HS-27A (cell line): Measurements from ENCODE around the gene IL2RG.

ENCODE experiments used
- DNase-seq: peaks from one replicate; pipeline ENCODE4 v3.0.0-alpha.2; 2012; ENCODE audit warnings: low read depth, missing footprints

Gene IL2RG

DNA sequence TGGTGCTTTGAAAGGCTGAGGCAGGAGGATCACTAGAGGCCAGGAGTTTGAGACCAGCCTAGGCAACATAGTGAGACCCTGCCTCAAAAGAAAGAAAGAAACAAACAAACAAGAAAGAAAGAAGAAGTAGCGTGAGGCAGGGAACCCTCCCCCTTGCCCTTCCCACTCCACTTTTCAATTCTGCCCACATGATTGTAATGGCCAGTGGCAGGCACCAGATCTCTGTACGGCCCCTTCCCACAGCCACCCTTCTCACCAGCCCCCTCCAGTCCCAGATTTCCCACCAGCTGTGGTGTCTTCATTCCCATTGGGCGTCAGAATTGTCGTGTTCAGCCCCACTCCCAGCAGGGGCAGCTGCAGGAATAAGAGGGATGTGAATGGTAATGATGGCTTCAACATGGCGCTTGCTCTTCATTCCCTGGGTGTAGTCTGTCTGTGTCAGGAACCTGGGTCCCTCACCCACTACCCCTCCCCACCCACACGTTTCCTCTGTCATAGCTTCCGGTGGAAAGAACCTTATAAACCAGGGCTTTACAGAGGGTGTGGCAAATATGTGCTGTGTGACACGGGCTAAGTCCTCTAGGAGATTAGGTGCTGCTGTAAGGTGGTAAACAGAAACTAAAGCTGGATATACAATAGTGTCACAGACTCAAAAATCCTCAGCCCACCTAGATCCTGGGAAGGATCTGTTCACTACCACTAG lies at the start of gene IL2RG:
Gene IL2RG (minus strand): TSS at position 437 of the 703 bp plus-strand sequence. CDS start 38 bp downstream, at position 399.
- DNase-seq: no peak

DNA sequence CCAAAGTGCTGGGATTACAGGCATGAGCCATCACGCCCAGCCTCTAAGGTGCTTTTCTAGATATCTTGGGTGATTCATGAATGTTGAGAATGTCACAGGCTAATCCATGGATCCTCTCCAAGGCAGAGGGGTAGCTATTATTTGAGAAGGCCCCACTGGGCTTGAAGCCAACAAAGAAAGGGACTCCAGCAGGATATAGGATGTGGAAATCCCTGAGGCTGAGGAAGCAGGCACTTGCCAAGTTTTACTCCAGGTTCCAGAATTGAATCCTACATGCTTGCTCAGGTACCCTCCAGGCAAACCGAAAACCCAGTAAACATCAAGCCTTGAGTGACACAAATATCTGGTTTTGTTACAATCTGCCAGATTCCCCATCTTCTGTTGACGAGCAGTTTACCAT lies 49.1 kb upstream of the IL2RG start:
- no peak for DNase-seq

DNA sequence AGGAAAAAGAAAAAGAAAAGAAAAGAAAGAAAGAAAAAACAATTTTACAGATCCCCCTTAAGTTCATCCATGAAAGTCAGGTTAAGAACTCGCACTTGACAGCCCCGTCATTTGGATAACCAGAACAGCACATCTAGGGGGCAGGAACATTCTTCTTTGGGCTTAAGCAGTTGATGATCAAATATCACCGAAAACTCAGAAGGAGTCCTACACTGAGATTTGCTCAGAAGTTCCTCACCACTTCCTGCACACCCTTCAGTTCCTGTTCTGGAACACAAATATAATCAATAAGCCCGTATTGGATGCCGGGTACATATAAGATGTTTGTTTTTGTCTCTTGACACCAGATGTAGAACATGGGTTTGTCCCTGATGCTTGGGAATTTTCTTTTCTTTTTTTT lies 48.0 kb upstream of the IL2RG start:
- DNase-seq: no peak

DNA sequence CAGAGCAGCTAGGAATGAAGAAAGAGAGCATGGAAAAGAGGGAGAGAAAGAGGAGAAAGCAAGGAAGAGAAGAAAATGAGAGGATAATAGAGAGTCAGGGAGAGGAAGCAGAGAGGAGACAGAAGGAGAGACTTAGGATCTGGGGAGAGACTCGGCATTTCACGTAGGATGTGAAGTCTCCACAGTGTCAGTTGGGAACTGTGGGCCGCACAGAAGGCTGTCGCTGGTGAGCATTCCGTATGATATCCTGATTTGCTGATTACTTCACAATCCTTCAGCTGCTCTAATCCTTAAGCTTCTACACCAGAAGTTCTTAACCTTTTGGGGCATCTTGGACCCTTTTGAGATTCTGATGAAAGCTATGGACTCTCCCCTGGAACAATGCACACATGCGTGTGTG lies 47.2 kb upstream of the IL2RG start:
- no peak for DNase-seq

DNA sequence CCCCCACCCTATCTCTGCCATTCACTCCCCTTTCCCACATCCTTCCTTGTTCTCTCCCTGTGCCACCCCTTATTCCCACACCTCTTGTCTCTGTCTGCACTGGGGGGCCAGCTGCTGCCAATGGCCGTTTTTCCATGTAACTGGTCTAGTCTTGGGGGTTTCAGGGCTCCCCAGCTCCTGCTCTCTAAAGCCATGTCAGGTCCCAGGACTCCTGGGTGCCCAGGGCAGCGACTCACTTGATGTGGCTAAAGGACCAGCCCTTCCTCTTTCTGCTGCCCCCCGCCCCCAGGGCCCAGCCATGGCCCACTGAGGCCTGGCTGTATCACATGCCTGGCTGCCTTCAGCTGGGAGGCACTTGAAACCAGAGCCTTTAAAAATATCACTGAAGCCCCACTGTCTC lies 43.3 kb upstream of the IL2RG start:
- DNase-seq: no peak

DNA sequence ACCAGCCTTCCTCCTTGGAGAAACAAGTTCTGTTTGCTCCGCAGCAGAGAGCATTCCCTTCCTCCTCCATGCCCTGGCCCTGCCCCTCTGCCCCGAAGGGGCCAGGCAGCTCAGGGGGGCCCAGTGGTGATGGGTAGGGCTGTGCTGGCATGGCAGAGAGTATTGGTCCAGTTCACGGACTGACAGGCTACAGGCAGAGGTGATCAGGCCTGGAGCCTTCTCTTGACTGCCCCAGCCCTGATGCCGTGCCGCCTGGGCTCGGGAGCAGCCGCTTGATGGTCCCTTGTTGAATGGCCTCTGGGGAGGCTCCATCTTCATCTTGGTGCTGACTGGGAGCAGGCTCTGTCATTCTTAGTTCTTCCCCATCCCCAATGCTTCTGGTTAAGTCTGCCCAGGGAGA lies 42.8 kb upstream of the IL2RG start:
- no peak for DNase-seq

DNA sequence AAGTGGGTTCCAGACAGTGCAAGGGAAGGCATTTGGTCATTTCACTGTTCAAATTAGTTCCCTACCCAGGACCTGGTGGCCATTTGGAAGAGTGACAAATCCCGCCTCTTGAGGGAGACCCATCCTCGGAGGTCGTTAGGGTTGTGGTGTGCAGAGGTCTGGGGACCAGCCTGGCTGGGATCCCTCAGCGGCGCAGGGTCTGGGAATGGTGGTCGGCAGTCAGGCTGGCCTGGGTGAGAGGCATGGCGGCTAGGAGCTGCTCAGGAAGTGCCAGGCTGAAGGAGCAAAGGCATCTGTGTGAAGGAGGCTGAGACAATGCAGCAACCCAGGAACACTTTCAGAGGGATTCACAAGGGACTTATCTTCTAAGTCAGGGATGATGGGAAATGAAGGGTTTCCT lies 40.0 kb upstream of the IL2RG start:
- no peak for DNase-seq

DNA sequence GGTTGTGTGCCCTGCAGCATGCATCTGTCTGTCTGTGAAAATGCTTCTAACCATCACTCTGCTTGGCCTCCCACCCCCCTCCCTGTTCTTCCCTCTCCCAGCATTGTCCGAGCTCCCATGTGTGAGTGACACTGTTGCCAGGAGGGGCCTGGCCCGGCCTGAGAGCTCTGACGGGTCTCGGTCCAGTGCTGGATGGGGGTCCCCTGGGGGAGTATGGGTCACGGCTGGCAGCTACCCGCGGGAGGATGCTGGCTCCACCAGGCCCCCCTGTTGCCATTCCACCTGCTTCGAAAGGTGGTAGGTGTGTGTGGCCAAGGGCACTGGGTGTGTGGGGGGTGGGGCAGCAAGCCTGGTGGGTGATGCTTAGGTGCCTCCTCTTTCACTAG lies 36.9 kb upstream of the IL2RG start:
- DNase-seq: no peak

DNA sequence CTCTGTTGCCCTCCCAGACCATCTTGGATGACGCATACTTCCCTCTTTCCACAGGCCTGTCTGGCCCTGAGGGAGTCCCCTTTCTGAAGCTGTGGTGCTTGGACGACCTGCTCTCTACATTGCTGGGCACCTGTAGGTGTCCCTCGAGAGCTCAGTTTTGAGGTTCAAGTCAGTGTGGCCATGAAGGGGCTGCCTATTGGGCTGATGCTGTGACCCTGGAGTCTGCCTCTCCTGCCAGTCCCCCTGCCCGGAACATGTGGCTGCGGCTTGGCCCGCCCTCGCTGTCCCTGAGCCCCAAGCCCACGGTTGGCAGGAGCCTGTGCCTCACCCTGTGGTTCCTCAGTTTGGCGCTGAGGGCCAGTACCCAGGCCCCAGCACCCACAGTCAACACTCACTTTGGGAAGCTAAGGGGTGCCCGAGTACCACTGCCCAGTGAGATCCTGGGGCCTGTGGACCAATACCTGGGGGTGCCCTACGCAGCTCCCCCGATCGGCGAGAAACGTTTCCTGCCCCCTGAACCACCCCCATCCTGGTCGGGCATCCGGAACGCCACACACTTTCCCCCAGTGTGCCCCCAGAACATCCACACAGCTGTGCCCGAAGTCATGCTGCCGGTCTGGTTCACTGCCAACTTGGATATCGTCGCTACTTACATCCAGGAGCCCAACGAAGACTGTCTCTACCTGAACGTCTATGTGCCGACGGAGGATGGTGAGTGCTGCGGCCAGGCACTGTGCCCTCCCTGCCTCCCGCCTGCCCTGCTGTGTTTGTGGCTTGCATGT lies 36.3 kb upstream of the IL2RG start:
- DNase-seq: no peak

DNA sequence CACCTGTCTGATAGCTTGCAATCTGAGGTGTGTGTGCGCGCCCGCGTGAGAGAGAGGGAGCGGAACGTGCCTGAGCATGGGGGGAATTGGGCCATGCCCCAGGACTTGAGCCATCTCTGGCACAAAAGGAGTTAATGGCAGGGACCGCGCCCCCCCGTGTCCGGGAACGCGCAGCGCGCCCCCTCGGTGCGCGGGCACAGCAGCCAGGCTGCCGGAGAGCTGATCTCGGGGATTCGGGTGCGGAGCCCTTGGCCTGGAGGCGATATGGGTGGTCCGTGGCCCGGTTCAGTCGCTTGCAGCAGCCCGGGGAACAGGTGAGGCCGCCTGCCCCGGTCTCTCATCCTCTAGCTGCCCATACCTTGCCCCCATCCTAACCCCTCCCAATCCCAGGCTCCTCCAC lies 33.3 kb upstream of the IL2RG start, which contains the start of gene NLGN3:
Gene NLGN3 (plus strand): TSS at position 191 of the 400 bp plus-strand sequence. CDS start 2,909 bp downstream, outside the sequence.
- no peak for DNase-seq

DNA sequence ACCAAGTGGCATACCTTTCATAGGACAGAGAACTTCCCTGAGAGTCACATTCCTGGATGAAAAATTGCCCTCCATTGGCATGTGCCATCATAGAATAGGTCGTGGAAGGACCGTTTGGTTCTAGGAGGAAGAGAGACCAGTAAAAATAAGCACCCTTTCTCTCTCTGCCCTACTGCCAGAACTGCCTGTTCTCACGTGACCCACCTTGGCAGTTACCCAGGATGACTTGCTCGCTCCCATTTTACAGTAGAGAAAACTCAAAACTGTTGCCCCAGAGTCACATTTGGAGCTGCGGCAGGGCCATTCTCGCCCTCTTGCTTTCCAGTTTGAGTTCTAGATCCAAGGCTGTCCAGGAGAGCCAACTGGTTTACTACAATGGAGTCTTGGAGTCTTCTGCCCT lies 32.1 kb upstream of the IL2RG start:
- DNase-seq: no peak

DNA sequence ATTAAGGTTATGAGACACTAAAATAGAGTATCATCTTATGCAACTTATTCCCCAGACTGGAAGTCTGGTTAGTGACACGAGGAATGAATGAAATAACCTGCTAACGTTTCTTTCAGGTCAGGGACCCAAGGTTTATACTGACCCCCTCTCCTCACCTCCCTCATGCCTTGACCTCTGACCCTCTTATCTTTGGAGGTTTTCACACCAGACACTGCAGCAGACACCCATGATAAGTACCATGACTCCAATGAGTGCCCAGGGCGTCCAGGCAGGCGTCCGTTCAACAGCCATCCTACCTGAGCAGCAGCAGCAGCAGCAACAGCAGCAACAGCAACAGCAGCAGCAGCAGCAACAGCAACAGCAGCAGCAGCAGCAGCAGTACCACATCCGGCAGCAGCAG lies 29.1 kb upstream of the IL2RG start:
- no peak for DNase-seq

DNA sequence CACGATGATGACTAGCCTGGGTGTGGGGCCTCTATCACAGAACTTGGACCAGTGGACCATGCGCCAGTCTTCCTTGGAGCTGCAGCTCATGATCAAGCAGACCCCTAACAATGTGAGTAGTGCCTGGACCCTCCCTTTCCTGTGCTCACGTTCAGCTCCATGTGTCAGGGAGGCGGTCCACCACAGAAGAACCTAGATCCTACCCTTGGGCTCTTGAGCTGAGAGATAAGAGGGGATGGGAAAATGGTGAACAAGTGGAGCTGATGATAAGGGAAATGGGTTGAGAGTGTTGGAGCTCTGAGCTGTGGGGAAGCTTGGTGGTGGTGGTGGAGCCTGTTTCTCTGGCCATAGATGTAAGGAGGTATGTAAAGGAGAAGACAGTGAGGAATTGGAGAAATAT lies 20.1 kb upstream of the IL2RG start:
- no peak for DNase-seq

DNA sequence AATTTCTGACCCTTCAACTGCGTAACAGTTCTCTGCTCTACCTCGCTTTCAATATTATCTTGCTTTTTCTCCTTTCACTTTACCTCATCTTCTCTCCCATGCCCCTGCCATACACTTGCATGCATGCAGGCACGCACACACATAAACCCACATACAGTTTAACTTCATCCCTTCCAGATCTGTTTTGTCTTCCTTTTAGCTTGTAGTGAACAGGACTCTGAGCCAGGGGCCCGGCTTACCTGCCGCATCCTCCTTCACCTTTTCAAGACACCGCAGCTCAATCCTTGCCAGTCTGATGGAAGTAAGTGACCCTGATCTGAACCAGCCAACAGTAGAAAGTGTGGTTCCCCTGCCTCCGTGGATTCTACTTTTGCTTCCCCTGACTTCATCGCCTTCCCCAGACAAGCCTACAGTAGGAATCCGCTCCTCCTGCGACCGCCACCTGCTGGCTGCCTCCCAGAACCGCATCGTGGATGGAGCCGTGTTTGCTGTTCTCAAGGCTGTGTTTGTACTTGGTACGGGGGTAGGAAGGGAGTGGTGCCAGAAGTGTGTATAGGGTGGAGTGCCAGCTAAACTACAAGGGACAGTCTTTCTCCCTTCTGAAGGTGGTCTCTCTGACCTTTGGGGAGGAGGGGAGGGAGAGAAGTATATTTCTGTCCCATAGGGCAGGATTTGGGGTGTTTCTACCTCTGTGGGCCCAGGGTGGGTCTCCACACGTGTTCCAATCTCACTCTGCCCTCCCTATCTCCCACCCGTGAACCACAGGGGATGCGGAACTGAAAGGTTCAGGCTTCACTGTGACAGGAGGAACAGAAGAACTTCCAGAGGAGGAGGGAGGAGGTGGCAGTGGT lies 17.8 kb upstream of the IL2RG start:
- no peak for DNase-seq

DNA sequence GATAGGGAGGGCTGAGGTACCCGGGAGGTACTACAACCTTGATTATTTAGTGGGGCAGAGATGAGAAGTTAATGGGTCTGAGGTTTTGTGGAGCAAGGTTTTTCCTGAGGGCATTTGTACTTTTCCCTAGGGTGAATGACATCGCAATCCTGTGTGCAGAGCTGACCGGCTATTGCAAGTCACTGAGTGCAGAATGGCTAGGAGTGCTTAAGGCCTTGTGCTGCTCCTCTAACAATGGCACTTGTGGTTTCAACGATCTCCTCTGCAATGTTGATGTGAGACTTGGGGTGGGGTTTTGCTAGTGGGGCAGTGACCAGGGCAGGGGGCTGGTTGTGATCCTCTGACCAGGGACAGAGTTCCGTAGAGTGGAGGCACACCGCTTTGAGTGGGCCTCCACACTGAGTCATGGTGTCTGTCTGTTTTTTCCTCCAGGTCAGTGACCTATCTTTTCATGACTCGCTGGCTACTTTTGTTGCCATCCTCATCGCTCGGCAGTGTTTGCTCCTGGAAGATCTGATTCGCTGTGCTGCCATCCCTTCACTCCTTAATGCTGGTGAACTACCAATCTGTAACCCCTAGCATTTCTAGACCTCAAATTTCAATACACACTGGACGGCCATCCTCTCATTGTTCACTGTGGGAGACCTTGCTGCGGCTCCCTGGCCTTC lies 16.9 kb upstream of the IL2RG start:
- no peak for DNase-seq

DNA sequence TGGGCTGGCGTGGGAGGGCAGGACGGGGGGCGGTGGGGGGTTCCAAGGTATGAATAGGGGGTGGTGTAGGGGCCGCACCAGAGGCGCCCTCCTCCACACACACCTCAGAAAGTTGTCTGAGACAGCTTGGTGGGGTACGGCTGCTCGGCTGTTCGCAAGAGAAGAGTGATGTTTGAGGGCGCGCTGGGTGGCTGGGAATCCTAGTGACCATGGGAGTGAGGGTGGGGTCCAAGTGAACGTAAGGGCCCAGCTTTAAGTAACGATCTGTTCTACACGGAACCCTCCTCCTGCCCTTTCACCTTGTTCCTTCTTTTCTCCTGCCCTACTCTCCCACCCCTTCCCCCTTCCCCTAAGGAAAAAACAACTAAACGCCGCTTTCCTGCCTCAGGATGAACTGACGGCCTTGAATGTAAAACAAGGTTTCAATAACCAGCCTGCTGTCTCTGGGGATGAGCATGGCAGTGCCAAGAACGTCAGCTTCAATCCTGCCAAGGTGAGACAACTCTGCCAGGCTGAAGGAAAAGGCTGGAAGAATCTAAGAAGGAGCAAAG lies 7.7 kb upstream of the IL2RG start:
- DNase-seq: no peak

DNA sequence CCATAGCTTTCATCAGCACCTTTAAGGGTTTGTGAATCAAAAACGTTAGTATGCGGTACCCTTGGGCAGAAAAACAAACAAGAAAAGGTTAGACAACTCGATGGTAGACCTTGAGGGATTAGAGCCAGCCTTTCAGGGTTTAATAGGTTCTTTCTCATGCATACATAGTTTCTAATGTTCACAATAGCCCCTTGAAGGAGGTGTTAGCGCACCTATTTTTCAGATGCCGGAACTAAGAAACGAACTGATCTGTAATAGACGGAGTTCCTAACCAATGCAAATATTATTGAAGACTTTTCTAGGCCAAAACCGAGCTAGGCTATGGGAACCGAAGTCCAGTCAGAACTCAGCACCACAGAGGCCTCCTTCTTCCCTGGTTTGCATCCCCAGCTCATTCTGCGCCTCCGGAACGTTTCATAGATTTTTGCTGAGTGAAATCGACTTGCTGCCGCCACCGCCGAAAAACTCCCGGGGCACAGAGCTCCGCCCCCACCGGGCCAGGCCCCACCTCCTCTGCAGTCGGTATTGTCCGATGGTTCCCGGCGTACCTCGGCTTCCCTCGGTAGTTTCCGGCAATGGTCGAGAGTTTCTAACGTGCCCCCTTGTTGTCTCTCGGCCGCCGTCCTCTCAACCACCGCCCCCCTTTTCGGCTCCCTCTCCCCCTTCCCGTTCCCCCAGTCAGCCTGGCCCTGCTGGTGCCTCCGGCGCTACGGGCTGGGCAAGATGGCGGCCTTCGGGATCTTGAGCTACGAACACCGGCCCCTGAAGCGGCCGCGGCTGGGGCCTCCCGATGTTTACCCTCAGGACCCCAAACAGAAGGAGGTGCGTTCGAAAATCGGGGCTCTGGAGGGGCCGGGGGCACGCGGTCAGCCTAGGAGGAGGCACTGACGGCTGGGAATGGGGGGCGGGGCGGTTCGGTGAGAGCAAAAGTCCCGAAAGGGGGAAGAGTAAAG lies 6.9 kb upstream of the IL2RG start, which contains the start of gene MED12:
Gene MED12 (plus strand): TSS at position 565 of the 953 bp plus-strand sequence. CDS start 159 bp downstream, at position 724.
- peak; percentile 22 for DNase-seq

DNA sequence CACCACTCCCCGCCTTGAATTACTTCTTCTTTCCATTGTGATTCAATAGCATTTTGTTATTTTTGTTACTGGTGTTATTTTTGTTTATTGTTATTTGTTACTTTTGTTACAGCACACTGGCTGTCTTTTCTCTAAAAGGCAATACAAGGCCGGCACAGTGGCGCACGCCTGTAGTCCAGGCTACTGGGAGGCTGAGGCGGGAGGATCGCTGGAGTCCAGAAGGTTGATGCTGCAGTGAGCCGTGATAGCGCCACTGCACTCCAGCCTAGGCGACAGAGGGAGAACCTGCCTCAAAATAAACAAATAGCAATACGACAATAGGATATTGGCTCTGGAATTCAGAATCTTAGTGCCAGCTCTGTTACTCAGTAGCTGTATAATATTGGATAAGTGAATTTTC lies 6.0 kb upstream of the IL2RG start:
- no peak for DNase-seq

DNA sequence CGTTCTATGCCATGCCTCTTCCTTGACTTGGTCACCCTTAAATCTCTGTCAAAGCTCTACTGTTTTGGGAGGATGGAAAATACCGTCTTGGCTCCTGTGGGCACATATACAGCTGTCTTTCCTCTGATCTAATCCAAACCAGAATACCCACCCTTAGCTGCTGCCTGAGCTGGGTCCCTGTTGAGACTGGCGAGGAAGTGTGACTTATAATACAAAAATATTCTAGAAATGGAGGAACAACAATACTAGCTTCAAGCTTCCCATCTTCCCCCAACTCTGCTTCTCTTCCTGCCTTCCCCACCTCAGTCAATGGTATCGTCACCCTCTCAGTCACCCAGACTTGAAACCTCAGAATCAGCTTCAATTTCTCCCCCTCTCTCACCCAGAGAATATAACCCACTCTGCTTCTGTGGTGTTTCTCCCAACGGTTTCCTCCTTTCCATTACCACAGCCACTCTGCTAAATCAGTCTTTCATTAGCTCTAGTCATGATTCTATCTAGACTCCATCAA lies 599 bp upstream of the IL2RG start:
- DNase-seq: no peak

DNA sequence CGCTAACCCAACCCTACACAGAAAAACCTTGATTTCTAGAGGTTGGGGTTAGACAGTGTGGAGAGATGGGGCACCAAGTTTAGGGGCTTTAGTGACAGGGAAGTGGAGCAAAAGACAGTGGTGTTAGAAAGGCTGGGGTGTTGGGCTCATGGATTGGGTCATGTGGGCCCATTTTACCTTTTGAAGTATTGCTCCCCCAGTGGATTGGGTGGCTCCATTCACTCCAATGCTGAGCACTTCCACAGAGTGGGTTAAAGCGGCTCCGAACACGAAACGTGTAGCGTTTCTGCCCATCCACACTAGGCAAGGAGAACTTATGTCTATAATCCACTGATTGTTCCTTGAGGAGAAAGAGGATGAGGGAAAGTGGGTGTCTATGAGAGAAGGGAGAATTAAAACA lies 2.3 kb downstream of the IL2RG start:
- no peak for DNase-seq
